ENCODE measurements around the gene TBC1D16. TPM values are rescaled to one million over a fixed set of nuclear protein-coding genes. Genes with fewer than 3 reads are reported as not detected.

TBC1D16 gene
- total RNA-seq, 1 donor from 2014 or later = 44.9 TPM

GRCh38 chr17:79925242-79925957 lies 110.3 kb downstream of the TBC1D16 start:
- DNase-seq = peak; percentile 33

- DNase-seq = no peak
These were observed 111.1 kb downstream of the TBC1D16 start for GRCh38 chr17:79924639-79924976.

DNA sequence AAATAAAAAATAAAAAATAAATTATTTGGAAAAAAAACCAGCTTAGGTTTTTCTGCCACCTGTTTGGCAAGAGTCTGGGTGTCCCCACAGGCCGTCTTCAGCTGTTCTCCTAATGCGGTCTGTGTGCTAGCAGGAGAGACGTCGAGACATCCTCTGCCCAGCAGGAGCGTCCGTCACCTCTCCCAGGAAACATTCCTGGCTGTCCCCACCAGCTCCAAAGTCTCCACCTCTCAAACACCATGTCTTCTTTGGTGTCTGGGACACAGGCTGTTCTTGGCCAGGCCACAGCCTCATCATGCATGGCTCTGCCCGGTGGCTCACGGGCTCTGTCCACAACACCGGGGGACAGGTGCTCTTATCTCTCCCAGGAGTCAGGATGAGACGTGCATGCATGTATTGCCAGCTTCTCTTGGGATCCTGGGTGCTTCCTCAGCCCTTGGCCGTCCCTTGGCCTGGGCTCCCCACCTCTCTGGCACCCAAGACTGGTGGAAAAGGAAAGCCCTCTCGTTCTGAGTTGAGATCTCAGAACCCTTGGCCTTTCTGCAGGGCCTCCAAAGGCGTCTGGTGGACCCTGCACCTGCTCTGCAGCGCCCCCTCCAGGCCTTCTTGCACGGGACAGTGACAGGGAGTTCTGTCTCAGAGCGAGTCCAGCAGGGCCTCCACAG lies 111.6 kb downstream of the TBC1D16 start:
- peak; percentile 57 for DNase-seq

DNA sequence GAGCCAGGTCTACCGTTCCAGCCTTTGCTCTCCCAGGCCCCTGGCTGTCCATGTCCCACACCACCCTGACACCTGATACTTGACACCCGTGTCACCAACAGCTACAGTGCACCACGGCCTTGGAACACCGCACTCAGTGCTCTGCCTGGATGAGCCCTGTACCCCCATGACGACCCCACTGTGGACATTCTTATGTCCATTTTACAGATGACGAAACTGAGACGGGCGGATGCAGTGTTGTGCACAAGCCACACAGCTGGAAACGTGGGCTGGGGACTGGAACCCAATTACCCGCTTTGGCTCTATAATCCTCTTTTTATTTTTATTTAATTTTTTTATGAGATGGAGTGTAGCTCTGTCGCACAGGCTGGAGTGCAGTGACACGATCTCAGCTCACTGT lies 112.9 kb downstream of the TBC1D16 start:
- DNase-seq = no peak

DNA sequence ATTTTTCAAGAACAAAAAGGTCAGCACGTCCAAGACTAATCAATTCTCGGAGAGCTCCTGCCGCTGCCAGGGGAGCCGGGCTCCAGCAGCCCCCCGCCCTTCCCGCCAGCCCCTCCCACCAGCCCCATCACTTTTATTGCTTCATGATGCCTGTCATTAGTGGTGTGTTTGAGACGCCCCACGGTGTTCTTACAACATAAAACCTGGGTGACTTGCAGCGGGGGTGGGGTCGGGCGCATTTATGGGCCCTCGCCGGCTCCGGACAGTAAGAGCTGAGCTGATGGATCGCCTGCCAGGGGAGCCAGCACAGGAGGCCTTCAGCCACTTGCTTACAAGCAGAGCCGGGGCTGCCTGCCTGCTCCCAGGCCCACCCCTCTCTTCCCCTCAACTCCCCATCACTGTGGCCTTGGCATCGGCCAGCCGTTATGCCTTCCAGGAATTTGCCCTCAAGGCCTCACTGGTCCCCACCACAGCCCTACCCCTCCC lies 113.5 kb downstream of the TBC1D16 start:
- no peak for DNase-seq

DNA sequence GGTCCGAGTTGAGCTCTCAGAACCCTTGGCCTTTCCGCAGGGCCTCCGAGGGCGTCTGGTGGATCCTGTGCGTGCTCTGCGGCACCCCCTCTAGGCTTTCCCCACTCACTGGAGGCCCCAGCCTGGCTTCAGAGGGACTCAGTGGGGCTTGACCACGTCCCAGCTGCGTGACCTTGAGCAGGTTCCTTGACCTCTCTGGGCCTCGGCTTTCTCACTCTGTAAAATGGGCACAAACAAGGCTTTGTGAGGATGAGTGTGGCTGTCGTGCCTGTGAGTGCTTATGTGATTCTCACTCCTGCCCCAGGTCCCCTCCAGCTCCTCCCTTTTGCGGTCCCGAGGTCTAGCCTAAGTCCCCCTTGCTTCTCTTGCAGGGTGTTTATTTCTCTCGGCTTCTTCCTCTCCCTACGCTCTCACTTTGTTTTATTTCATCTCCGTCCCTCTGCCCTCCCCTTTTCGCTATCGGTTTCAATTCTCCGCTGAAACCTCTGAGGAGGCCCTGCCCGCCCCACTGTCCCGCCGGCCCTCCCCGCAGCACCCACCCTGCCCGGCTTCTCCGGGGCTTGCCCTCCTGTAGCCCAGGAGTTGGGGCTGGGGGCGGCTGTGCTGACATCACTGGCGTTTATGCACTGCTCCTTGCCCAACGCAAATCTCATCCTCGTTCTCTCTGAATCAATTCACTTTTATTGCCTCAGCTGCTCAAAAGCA lies 114.1 kb downstream of the TBC1D16 start:
- no peak for DNase-seq

- no peak for DNase-seq
These were observed 114.8 kb downstream of the TBC1D16 start for GRCh38 chr17:79920751-79921410.

GRCh38 chr17:79919862-79920720 lies 115.6 kb downstream of the TBC1D16 start:
- DNase-seq = no peak

- DNase-seq = peak; percentile 50
These were observed 116.5 kb downstream of the TBC1D16 start for GRCh38 chr17:79919164-79919585.

- no peak for DNase-seq
These were observed 117.0 kb downstream of the TBC1D16 start for GRCh38 chr17:79918581-79919163.

DNA sequence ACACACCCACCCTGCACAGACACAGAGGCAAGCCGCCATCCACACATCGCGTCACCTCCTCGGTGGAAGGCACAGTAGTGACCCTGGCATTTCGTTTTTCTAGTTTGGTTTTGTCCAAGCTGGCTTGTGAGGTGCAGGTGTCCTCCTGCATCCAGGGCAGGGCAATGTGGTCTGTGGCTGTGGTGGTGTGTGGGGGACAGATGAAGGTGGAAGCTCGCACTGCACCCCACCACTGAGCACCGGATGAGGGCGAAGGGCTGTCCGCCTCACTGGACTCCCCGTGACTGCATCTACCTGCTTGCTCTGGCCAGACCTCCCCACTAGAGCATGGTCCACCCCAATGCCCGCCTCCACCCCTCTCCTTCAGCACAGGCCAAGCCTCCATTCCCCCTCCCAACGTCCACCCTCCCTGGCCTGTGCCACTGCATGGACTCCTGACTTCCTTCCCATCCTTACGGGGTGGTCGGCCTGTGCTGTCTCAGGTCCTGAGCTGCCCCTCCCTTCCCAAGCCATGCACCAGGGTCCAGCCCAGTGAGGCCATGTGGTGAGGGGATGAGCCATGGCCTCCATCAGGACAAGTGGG lies 117.7 kb downstream of the TBC1D16 start:
- DNase-seq = no peak

DNA sequence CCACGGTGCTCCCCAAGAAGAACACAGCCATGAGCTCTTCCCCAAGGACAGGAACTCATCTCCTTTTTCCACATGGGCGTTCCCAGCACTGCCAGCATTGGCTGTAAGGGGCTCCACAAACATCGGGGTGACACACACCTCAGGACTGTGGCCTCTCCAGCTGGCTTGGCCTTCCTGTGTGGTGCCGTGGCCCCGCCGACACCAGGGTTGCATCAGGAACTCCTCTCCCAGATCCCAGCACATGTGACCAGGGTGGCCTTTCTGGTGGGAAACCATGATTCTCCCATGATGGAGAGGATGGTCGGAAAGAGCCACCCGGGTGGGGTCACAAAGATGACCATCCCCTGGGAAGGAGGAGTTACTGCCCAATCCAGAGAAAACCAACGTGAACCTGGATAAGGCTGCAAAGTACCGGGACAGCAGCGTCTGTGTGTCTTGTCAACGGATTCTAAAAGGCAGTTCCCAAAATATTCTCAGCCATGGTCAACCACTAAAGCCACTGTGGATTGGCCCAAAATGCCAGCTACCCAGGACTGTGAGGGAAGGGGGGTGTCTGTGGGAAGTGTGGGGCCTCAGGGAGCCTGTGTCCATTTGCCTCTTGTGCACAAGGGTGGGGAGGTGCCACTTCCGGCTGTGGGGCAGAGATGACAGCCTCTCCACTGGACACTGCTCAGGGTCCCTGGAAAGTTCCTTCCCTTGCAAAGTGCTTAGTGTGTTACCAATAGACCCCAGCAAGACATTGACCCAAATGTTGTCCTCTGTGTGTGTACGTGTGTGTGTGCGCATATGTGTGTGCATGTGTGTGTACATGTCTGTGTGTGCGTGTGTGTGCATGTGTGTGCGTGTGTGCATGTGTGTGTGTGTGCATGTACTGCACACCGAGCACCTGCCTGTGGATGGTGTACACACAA lies 118.4 kb downstream of the TBC1D16 start:
- no peak for DNase-seq

- no peak for DNase-seq
These were observed 119.2 kb downstream of the TBC1D16 start for GRCh38 chr17:79916506-79916905.

DNA sequence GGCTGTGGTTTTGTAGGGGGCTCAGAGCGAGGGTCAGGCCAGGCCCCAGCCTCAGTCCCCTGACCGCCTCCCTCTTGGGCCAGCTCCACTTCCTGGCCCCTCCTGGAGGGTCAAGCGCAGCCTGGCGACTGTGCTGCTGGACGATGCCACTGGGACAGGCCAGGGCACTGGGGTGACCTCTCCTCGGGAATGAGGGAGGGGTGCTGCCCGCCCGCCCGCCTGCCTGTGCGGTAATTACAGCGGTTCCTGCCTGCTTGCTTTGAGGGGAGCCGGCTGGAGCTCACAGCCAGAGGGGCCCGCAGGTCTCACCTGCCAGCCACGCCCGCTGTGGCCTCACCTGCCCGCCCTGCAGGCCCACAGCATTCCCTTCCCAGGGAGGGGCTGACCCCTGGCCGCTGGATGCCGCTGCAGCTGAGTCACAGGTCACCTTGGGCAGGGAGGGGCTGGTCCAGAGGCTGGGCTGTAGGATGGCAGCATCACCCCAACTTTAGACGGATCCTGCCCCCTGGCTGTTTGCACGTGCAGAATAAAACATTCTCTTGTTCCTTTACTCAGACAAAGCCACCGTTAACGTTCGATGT lies 119.7 kb downstream of the TBC1D16 start:
- peak; percentile 28 for DNase-seq

DNA sequence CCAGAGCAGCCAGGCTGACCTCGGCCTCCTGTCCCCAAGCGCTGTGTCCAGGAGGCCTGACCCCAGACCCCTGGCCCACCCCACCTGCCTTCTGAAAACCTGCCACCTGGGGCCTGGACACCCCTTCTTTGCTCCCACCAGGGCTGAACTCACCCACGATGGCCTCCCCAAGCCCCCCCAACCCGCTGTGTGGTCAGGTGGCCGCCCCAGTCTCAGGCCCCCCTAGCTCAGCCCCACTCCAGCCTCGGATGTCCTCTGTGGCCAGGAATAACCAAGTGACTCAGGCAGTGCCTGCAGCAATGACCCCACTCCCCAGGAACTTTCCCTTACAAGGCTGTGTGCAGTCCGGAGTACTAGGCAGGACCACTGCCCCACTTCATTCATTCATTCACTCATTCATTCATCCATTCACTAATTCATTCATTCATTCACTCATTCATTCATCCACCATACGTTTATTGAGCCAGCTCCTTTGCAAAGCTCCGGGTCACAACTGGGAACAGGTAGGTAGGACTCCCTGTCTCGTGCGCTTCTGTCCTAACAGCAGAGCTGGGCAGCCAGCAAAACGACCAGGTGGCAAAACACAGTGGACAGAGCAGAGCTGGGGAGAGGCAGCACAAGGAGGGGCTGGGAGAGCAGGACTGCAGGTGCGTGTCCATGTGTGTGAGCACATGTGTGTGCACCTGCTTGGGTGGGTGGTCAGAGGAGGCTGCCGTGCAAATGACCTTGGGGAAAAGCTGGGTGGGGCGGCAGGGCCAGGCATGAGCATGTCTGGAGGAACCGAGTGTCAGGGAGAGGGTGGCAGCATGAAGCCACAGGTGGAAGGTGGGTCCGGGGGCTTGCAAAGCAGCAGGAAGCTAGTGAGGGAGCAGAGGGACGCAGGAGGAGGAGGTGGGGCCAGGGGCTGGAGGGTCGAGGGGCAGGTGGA lies 120.6 kb downstream of the TBC1D16 start:
- no peak for DNase-seq

GRCh38 chr17:79913896-79914812 lies 121.5 kb downstream of the TBC1D16 start:
- no peak for DNase-seq

DNA sequence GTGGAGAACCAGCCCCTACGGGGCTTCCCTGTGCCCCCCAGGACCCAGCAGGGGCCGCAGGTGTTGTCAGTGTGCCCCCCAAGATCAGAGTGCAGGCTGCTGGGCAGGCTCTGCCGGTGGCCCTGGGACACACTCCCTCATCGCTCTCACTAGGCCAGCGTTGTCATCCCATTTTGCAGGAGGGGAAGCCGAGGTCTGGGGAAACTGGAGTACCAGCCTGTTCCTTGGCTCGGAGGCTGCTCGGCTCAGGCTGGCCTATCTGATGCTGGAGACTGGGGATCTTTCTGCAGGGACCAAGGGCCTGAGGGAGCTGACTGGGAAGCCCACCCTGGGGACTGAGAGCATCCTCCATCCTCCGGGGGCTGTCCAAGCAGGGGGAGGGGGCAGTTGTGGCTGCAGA lies 122.2 kb downstream of the TBC1D16 start:
- DNase-seq = no peak
